PFSK-1 (cell line): ENCODE results near the gene PPP2R5B.

Source experiments
- FOXP2 ChIP-seq: optimal IDR thresholded peaks from 2 replicates; pipeline ENCODE3; 2011; ENCODE audit warnings: borderline replicate concordance, control low read depth, inconsistent platforms; ENCODE audit not compliant: insufficient read depth; ENCODE audit errors: extremely low read length, extremely low read depth
- POLR2AphosphoS5 ChIP-seq: IDR thresholded peaks from 2 replicates; pipeline ENCODE4 v1.6.1; 2012; ENCODE audit warnings: low read depth, mild to moderate bottlenecking, control low read depth, low read length, moderate library complexity
- SIN3A ChIP-seq: IDR thresholded peaks from 2 replicates; pipeline ENCODE4 v1.6.1; 2012; ENCODE audit warnings: mild to moderate bottlenecking, low read length, moderate library complexity, borderline replicate concordance; ENCODE audit not compliant: insufficient read depth
- TAF1 ChIP-seq: IDR thresholded peaks from 2 replicates; pipeline ENCODE4 v1.6.1; 2012; ENCODE audit warnings: low read length, control low read depth, borderline replicate concordance; ENCODE audit not compliant: insufficient read depth
- TF ChIP-seq, protein P1 (sequence below), 2 experiments: IDR thresholded peaks; 2 replicates each; pipeline versions ENCODE4 v1.6.1 to v1.8.0; 2011 to 2012; ENCODE audit warnings: low read depth in 2 of 2, low read length in 2 of 2, control low read depth in 1 of 2, inconsistent platforms in 1 of 2, mild to moderate bottlenecking in 1 of 2, moderate library complexity in 1 of 2; ENCODE audit not compliant: insufficient read depth in 1 of 2

DNA sequence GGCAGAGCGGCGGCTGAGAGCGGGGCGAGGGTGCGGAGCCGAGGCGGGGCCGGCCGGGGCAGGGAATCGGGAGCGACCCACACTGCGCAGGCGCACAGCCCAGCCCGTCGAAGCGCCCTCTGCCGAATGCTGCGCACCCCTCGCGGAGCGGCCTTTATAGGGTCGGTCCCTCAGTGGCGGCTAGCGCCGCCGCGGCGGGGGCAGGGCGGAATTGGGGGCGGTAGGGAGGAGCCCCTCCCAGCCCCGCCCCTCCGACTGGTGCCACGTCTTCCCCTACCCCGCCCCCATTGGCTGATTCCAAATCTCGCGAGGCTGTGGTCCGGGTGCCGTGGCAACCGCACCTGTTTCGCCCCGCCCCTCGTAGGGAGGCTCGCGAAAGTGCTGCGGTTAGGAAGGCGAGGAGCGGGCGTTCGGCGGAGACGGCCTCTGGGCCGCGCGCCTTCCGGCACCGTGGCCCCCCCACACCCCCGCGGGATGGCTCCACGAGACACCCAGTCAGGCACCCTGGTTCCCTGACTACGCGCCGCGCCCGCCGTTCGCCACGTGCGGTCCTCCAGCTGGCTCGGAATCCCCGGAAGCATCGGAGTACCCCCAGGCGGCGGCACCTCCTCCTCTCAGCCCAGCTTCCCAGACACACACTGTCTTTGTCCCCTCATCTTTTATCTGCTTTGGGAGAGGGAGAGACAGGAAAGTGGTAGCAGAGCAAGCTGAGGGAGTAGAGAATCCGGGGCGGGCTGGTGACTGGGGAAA lies 45.8 kb upstream of the PPP2R5B start, which contains the start of gene EHD1:
- TF ChIP-seq TAF1, result peak; percentile 93; the same call in 1 of the 2 replicates
- TF ChIP-seq POLR2AphosphoS5, result peak; percentile 92
- TF ChIP-seq, protein P1, sequence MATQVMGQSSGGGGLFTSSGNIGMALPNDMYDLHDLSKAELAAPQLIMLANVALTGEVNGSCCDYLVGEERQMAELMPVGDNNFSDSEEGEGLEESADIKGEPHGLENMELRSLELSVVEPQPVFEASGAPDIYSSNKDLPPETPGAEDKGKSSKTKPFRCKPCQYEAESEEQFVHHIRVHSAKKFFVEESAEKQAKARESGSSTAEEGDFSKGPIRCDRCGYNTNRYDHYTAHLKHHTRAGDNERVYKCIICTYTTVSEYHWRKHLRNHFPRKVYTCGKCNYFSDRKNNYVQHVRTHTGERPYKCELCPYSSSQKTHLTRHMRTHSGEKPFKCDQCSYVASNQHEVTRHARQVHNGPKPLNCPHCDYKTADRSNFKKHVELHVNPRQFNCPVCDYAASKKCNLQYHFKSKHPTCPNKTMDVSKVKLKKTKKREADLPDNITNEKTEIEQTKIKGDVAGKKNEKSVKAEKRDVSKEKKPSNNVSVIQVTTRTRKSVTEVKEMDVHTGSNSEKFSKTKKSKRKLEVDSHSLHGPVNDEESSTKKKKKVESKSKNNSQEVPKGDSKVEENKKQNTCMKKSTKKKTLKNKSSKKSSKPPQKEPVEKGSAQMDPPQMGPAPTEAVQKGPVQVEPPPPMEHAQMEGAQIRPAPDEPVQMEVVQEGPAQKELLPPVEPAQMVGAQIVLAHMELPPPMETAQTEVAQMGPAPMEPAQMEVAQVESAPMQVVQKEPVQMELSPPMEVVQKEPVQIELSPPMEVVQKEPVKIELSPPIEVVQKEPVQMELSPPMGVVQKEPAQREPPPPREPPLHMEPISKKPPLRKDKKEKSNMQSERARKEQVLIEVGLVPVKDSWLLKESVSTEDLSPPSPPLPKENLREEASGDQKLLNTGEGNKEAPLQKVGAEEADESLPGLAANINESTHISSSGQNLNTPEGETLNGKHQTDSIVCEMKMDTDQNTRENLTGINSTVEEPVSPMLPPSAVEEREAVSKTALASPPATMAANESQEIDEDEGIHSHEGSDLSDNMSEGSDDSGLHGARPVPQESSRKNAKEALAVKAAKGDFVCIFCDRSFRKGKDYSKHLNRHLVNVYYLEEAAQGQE (IDR thresholded peaks at IDR 0.05; ENCODE audit: insufficient read depth in 1 of 2, low read depth in 2 of 2, low read length in 2 of 2), result no peak
- peak; percentile 80; the same call in 1 of the 2 replicates for TF ChIP-seq SIN3A
- TF ChIP-seq FOXP2, result peak; percentile 90
